HG03378 (cell line): ENCODE data around the gene ODF2L.
A peak's percentile ranks its signal among the peaks of the same experiment; 100 is the strongest.
"Not testable (repeated sequence)": the region's sequence is repeated elsewhere in the genome, so short reads cannot be mapped to it uniquely, and the experiment has no call there.

Experiments used
- ATAC-seq: cut with Tn5 transposase; IDR thresholded peaks from one replicate; pipeline ENCODE4 v1.9.1; 2021; ENCODE audit warnings: mild to moderate bottlenecking, moderate library complexity; ENCODE audit not compliant: unreplicated experiment

ODF2L gene

GRCh38 chr1:86388777-86389176 lies 7.3 kb downstream of the ODF2L start:
- no peak for ATAC-seq

GRCh38 chr1:86387916-86388627 lies 8.1 kb downstream of the ODF2L start:
- ATAC-seq = no peak

GRCh38 chr1:86382878-86383277 lies 13.2 kb downstream of the ODF2L start:
- ATAC-seq = peak; percentile 59

GRCh38 chr1:86381223-86381622 lies 14.9 kb downstream of the ODF2L start:
- ATAC-seq = no peak

GRCh38 chr1:86380257-86380861 lies 15.8 kb downstream of the ODF2L start:
- peak; percentile 76 for ATAC-seq

- ATAC-seq = no peak
Measured at GRCh38 chr1:86378813-86379212, 17.3 kb downstream of the ODF2L start.

GRCh38 chr1:86377341-86377740 lies 18.8 kb downstream of the ODF2L start:
- ATAC-seq = no peak

- no peak for ATAC-seq
Measured at GRCh38 chr1:86375688-86376087, 20.4 kb downstream of the ODF2L start.

- no peak for ATAC-seq
Measured at GRCh38 chr1:86370601-86371022, 25.5 kb downstream of the ODF2L start.

- ATAC-seq = no peak
Measured at GRCh38 chr1:86365896-86366295, 30.2 kb downstream of the ODF2L start.

GRCh38 chr1:86362807-86363206 lies 33.3 kb downstream of the ODF2L start:
- no peak for ATAC-seq

- ATAC-seq = no peak
Measured at GRCh38 chr1:86357796-86358195, 38.3 kb downstream of the ODF2L start.

GRCh38 chr1:86356247-86356646 lies 39.9 kb downstream of the ODF2L start:
- no peak for ATAC-seq

- no peak for ATAC-seq
Measured at GRCh38 chr1:86352086-86352485, 44.0 kb downstream of the ODF2L start.

- ATAC-seq = not testable (repeated sequence)
Measured at GRCh38 chr1:86350230-86350629, 45.9 kb downstream of the ODF2L start.

GRCh38 chr1:86346388-86346787 lies 49.7 kb downstream of the ODF2L start:
- ATAC-seq = no peak

- no peak for ATAC-seq
Measured at GRCh38 chr1:86345042-86345441, 51.1 kb downstream of the ODF2L start.

GRCh38 chr1:86339906-86340305 lies 56.2 kb downstream of the ODF2L start:
- no peak for ATAC-seq

- ATAC-seq = no peak
Measured at GRCh38 chr1:86339014-86339812, 56.9 kb downstream of the ODF2L start.

GRCh38 chr1:86335916-86336315 lies 60.2 kb downstream of the ODF2L start:
- no peak for ATAC-seq

GRCh38 chr1:86325264-86325663 lies 70.9 kb downstream of the ODF2L start:
- ATAC-seq = no peak
